GM12874 (cell line): ENCODE measurements around the gene MARK3.

Experiments
- CTCF ChIP-seq: IDR thresholded peaks from 2 replicates; pipeline ENCODE4 v1.5.1; 2011; ENCODE audit warnings: low read depth, mild to moderate bottlenecking, control low read depth, low read length, moderate library complexity; ENCODE audit not compliant: insufficient read depth

The MARK3 gene

GRCh38 chr14:103370087-103370486 lies 15.1 kb upstream of the MARK3 start:
- no peak for TF ChIP-seq CTCF

GRCh38 chr14:103372017-103372416 lies 13.2 kb upstream of the MARK3 start:
- TF ChIP-seq CTCF, result no peak

- no peak for TF ChIP-seq CTCF
Measured at GRCh38 chr14:103372552-103373304, 12.5 kb upstream of the MARK3 start.

GRCh38 chr14:103374121-103374520 lies 11.1 kb upstream of the MARK3 start:
- no peak for TF ChIP-seq CTCF

- no peak for TF ChIP-seq CTCF
Measured at GRCh38 chr14:103377522-103378037, 7.6 kb upstream of the MARK3 start.

GRCh38 chr14:103378038-103378854 lies 7.0 kb upstream of the MARK3 start:
- TF ChIP-seq CTCF, result no peak

GRCh38 chr14:103380719-103381377 lies 4.4 kb upstream of the MARK3 start:
- TF ChIP-seq CTCF, result no peak
